ENCODE data around the gene FAM111B.

GRCh38 chr11:59078435-59078834 is 28.6 kb upstream of the FAM111B start:
- TF ChIP-seq, protein P1, sequence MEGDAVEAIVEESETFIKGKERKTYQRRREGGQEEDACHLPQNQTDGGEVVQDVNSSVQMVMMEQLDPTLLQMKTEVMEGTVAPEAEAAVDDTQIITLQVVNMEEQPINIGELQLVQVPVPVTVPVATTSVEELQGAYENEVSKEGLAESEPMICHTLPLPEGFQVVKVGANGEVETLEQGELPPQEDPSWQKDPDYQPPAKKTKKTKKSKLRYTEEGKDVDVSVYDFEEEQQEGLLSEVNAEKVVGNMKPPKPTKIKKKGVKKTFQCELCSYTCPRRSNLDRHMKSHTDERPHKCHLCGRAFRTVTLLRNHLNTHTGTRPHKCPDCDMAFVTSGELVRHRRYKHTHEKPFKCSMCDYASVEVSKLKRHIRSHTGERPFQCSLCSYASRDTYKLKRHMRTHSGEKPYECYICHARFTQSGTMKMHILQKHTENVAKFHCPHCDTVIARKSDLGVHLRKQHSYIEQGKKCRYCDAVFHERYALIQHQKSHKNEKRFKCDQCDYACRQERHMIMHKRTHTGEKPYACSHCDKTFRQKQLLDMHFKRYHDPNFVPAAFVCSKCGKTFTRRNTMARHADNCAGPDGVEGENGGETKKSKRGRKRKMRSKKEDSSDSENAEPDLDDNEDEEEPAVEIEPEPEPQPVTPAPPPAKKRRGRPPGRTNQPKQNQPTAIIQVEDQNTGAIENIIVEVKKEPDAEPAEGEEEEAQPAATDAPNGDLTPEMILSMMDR (IDR thresholded peaks at IDR 0.05), result no peak
- no peak for TF ChIP-seq POLR2A (IDR thresholded peaks at IDR 0.05)
